Lower leg skin (tissue), 4 donors: ENCODE measurements around the gene KDM7A. TPM values are rescaled to one million over a fixed set of nuclear protein-coding genes. Genes with fewer than 3 reads are reported as not detected.

Experiments
- DNase-seq, 2 donors: peaks; one replicate each; pipeline ENCODE4 v3.0.0-alpha.2; 2019; ENCODE audit warnings: low spot score in 2 of 2
- H3K4me3 ChIP-seq: fragments of 200-600 bp; sonication (generic); 2 replicates; pipeline ENCODE4 v1.5.1; 2017; ENCODE audit warnings: mild to moderate bottlenecking, low read depth; ENCODE audit not compliant: poor library complexity, severe bottlenecking
- CTCF ChIP-seq, 3 donors: fragments of 450-650 bp; IDR thresholded peaks; one replicate each; pipeline ENCODE4 v1.5.1; 2016; ENCODE audit warnings: antibody characterized with exemption in 3 of 3, mild to moderate bottlenecking in 3 of 3, moderate library complexity in 2 of 3
- POLR2A ChIP-seq, 2 donors: fragments of 450-650 bp; IDR thresholded peaks; one replicate each; pipeline ENCODE4 v1.6.1; 2016 to 2017; ENCODE audit warnings: antibody characterized with exemption in 2 of 2, mild to moderate bottlenecking in 1 of 2, moderate library complexity in 1 of 2
- WGBS, 2 donors: methylation state at CpG; one replicate each; pipeline ENCODE4 v1.1.5; 2018; 5-methylcytosine and 5-hydroxymethylcytosine counted together
- intact Hi-C: fragments of 100-400 bp; cut with DNase I; formaldehyde crosslinking; loops from one replicate; pipeline ENCODE4 v1.15.0; 2023; ENCODE audit warnings: low total_unique reads
- total RNA-seq, 4 donors: library from RNA; depleted of rRNA; stranded (reverse); fragments of >200 nt; gene quantifications; one replicate each; pipeline ENCODE4 v1.1.0, GENCODE V29; 2016

KDM7A gene
- total RNA-seq, 4 donors from 2014 or later = 36.2 to 54.0 (median 46.7) TPM

- intact Hi-C loops = no loop called here
- no peak for TF ChIP-seq POLR2A (IDR thresholded peaks at IDR 0.05)
- no peak for TF ChIP-seq CTCF (IDR thresholded peaks at IDR 0.05)
- 72% methylated on average over 9 of the region's 9 CpGs for WGBS, 2 donors
- no peak for DNase-seq
- no peak overlapping the region for H3K4me3 ChIP-seq
These were observed 20.6 kb upstream of the KDM7A start for GRCh38 chr7:140197218-140197890.

- H3K4me3 ChIP-seq = no peak overlapping the region
- TF ChIP-seq CTCF (IDR thresholded peaks at IDR 0.05) (no peak), POLR2A (IDR thresholded peaks at IDR 0.05) (no peak)
- peak; percentile 85 to 96 for DNase-seq
- 47 to 54% methylated on average over 10 of the region's 10 CpGs for WGBS, 2 donors
- intact Hi-C loops = no loop called here
These were observed 19.8 kb upstream of the KDM7A start for GRCh38 chr7:140196361-140197217.

GRCh38 chr7:140195859-140196258, 19.1 kb upstream of the KDM7A start:
- 98 to 100% methylated on average over 1 of the region's 1 CpG for whole genome bisulfite sequencing, 2 donors
- TF ChIP-seq POLR2A (IDR thresholded peaks at IDR 0.05) = no peak
- H3K4me3 ChIP-seq = no peak overlapping the region
- intact Hi-C loops = no loop called here
- no peak for DNase-seq

DNA sequence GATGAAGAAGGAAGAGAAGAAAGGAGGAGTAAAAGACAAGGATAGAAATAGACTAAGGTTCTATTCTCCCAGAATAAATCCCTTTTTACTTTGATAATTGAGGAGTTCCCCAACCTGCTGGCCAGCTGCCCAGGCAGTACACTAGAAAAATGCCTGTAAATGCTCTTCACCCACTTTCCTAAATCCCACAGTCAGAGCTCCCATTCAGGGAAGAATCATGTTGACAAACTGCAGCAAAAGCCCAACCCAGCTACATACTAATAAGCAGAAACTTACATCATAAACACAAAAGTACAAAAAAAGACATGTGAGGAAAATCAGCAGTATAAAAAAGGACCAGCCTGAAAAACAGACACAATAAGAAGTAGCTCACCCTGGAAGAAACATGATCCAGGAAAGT, 15.8 kb upstream of the KDM7A start:
- no peak overlapping the region for H3K4me3 ChIP-seq
- intact Hi-C loops = no loop called here
- no peak for TF ChIP-seq CTCF (IDR thresholded peaks at IDR 0.05)
- DNase-seq = no peak

DNA sequence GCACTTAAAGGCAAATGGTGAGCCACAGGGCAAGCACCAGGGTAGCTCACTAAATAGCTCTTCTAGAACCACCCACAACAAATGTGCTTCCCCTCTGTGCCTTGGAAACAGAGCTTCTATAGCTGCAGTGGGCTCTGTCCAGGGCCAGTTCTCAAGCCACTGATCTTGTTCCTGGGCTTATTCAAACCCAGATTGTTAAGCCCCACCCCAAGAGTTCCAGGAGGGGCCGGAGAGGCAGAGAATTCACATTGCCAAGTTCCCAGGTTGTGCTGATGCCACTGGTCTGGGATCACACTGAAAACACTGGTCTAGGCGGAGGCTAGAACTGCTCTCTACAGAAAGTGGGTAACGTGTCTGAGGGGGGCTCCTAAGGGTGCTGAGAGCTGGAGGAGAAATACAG, 15.4 kb upstream of the KDM7A start:
- WGBS, 2 donors = 79 to 83% methylated on average over 3 of the region's 3 CpGs
- DNase-seq = no peak
- no peak overlapping the region for H3K4me3 ChIP-seq
- intact Hi-C loops = no loop called here
- no peak for TF ChIP-seq CTCF (IDR thresholded peaks at IDR 0.05)
- TF ChIP-seq POLR2A (IDR thresholded peaks at IDR 0.05) = no peak

GRCh38 chr7:140190588-140190987, 13.8 kb upstream of the KDM7A start:
- TF ChIP-seq CTCF (IDR thresholded peaks at IDR 0.05) = no peak
- TF ChIP-seq POLR2A (IDR thresholded peaks at IDR 0.05) = no peak
- no peak overlapping the region for H3K4me3 ChIP-seq
- intact Hi-C loops = no loop called here
- DNase-seq = no peak
